ENCODE results near the gene PTPA.
"Not testable (repeated sequence)": the region's sequence is repeated elsewhere in the genome, so short reads cannot be mapped to it uniquely, and the experiment has no call there.

The PTPA gene

GRCh38 chr9:129187042-129187441 lies 75.8 kb downstream of the PTPA start:
- TF ChIP-seq ZFX (IDR thresholded peaks at IDR 0.05; ENCODE audit: borderline replicate concordance), result no peak
- TF ChIP-seq, protein P1, sequence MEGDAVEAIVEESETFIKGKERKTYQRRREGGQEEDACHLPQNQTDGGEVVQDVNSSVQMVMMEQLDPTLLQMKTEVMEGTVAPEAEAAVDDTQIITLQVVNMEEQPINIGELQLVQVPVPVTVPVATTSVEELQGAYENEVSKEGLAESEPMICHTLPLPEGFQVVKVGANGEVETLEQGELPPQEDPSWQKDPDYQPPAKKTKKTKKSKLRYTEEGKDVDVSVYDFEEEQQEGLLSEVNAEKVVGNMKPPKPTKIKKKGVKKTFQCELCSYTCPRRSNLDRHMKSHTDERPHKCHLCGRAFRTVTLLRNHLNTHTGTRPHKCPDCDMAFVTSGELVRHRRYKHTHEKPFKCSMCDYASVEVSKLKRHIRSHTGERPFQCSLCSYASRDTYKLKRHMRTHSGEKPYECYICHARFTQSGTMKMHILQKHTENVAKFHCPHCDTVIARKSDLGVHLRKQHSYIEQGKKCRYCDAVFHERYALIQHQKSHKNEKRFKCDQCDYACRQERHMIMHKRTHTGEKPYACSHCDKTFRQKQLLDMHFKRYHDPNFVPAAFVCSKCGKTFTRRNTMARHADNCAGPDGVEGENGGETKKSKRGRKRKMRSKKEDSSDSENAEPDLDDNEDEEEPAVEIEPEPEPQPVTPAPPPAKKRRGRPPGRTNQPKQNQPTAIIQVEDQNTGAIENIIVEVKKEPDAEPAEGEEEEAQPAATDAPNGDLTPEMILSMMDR (IDR thresholded peaks at IDR 0.05), result no peak
- H3K27ac ChIP-seq, result no peak overlapping the region

GRCh38 chr9:129189971-129190370 lies 78.8 kb downstream of the PTPA start:
- H3K27ac ChIP-seq, result not testable (repeated sequence)

GRCh38 chr9:129191234-129191633 lies 80.0 kb downstream of the PTPA start:
- no peak overlapping the region for H3K27ac ChIP-seq
- TF ChIP-seq, protein P1 (IDR thresholded peaks at IDR 0.05), result no peak
- no peak for TF ChIP-seq ZFX (IDR thresholded peaks at IDR 0.05; ENCODE audit: borderline replicate concordance)

DNA sequence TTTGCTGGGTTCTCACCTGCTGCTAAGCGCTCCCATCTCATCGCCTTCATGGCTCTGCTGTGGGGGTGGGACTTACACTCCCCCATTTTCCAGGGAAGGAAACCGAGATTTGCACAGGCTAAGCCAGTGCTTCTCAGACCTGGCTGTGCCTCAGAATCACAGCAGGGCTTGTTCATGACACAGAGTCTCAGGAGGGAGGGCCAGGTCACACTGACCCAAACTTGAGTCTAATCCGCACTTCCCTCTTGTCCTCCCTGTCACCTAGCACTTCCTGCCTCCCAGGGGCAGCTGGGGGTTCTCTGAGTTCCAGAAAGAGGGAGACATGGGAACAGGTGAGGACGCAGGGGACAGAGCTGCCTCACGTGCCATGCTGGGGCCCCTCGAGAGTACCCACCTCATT lies 82.4 kb downstream of the PTPA start:
- no peak overlapping the region for H3K27ac ChIP-seq
- TF ChIP-seq ZFX (IDR thresholded peaks at IDR 0.05; ENCODE audit: borderline replicate concordance), result no peak
- TF ChIP-seq, protein P1 (IDR thresholded peaks at IDR 0.05), result no peak

DNA sequence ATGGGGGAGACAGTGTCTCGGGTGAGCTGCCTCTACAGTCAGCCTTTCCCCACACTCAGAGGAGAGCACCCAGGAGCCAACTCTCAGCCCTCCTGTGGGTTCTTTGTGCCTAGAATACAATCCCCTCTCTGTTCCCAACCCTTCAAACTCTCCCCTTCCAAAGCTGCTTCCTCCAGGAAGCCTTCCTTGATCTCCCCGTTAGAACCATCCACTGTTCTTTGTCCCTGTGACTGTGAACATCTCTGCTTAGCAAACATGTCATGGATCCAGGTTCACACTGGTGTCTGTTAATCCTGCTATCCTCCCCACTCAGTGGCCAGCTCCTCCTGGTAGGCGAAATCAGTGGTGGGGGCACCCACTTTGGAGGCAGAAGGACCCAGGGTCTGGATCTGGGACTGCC lies 83.0 kb downstream of the PTPA start:
- H3K27ac ChIP-seq, result no peak overlapping the region
- TF ChIP-seq ZFX (IDR thresholded peaks at IDR 0.05; ENCODE audit: borderline replicate concordance), result no peak
- TF ChIP-seq, protein P1 (IDR thresholded peaks at IDR 0.05), result no peak

DNA sequence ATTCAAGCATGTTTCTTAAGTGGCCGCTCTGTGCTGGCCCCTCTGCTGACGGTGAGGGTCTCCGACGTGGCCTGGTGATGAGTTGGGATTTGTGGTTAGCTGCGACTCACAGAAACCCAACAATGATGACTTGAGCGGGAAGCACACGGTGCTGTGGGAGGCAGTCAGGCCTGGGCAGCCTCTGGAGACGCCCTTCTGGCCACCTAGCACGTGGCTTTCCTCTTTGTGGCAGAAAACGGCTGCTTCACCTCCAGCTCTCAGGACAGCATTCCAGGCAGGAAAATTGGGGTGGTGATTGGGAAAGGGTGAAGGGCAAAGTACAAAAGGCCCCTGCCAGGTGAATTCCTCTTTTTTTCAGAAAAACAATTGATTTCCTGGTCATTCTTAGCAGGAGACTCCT lies 84.4 kb downstream of the PTPA start:
- H3K27ac ChIP-seq, result no peak overlapping the region
- no peak for TF ChIP-seq ZFX (IDR thresholded peaks at IDR 0.05; ENCODE audit: borderline replicate concordance)
- TF ChIP-seq, protein P1 (IDR thresholded peaks at IDR 0.05), result no peak

- not testable (repeated sequence) for H3K27ac ChIP-seq
Measured at GRCh38 chr9:129197045-129197444, 85.8 kb downstream of the PTPA start.

GRCh38 chr9:129197978-129198318 lies 86.7 kb downstream of the PTPA start:
- H3K27ac ChIP-seq, result no peak overlapping the region
- no peak for TF ChIP-seq ZFX (IDR thresholded peaks at IDR 0.05; ENCODE audit: borderline replicate concordance)
- TF ChIP-seq, protein P1 (IDR thresholded peaks at IDR 0.05), result no peak
